GM12878 (cell line): ENCODE results near the gene ANKRD44.

Source experiments
- CHD1 ChIP-seq: IDR thresholded peaks from 2 replicates; pipeline ENCODE4 v1.6.1; 2012; ENCODE audit warnings: low read depth, low read length, improper control_type of control experiment
- CTCF ChIP-seq, 3 experiments: IDR thresholded peaks in 2 of 3; conservative IDR thresholded peaks in 1 of 3; 2 replicates each; pipeline ENCODE4 v1.5.1; 2011; ENCODE audit warnings: low read depth in 3 of 3, low read length in 3 of 3, mild to moderate bottlenecking in 3 of 3, control low read depth in 2 of 3, moderate library complexity in 2 of 3, inconsistent platforms in 1 of 3, mixed read lengths in 1 of 3; ENCODE audit not compliant: control insufficient read depth in 2 of 3, insufficient read depth in 1 of 3; ENCODE audit errors: extremely low read depth in 1 of 3
- EZH2 ChIP-seq: IDR thresholded peaks from 2 replicates; pipeline ENCODE4 v1.6.1; 2012; ENCODE audit warnings: low read depth, mild to moderate bottlenecking, control low read depth, inconsistent platforms, low read length, borderline replicate concordance; ENCODE audit not compliant: control insufficient read depth
- FOXM1 ChIP-seq: IDR thresholded peaks from 2 replicates; pipeline ENCODE4 v1.6.1; 2012; ENCODE audit warnings: low read depth, mild to moderate bottlenecking, inconsistent platforms, low read length, moderate library complexity
- LARP7 ChIP-seq: fragments of 450-650 bp; IDR thresholded peaks from 2 replicates; pipeline ENCODE4 v1.6.1; 2017; ENCODE audit warnings: mild to moderate bottlenecking
- NBN ChIP-seq: fragments of 450-650 bp; IDR thresholded peaks from 2 replicates; pipeline ENCODE4 v1.6.1; 2016
- POLR2AphosphoS5 ChIP-seq: IDR thresholded peaks from 2 replicates; pipeline ENCODE4 v1.6.1; 2011; ENCODE audit warnings: mild to moderate bottlenecking, low read length, inconsistent platforms
- RUNX3 ChIP-seq: IDR thresholded peaks from 2 replicates; pipeline ENCODE4 v1.6.1; 2012; ENCODE audit warnings: low read length, inconsistent platforms
- ZNF687 ChIP-seq: fragments of 450-650 bp; IDR thresholded peaks from 2 replicates; pipeline ENCODE4 v1.6.1; 2017; ENCODE audit warnings: mild to moderate bottlenecking, moderate library complexity

- TF ChIP-seq CHD1 (no peak), FOXM1 (no peak), EZH2 (no peak), RUNX3 (no peak), LARP7 (no peak), CTCF (IDR thresholded peaks at IDR 0.05 in 2 of 3, conservative IDR thresholded peaks at IDR 0.05 in 1 of 3; ENCODE audit: control insufficient read depth in 2 of 3, extremely low read depth in 1 of 3, insufficient read depth in 1 of 3, low read depth in 3 of 3, low read length in 3 of 3) (no peak), POLR2AphosphoS5 (no peak), NBN (no peak), ZNF687 (no peak)
Measured at GRCh38 chr2:197358931-197359330, 48.4 kb upstream of the ANKRD44 start.
